HG03575 (cell line): ENCODE data around the gene NLRP6.

Source experiments
- ATAC-seq: cut with Tn5 transposase; IDR thresholded peaks from one replicate; pipeline ENCODE4 v1.9.1; 2021; ENCODE audit not compliant: unreplicated experiment, insufficient number of reproducible peaks, low FRiP score; ENCODE audit errors: extremely low read depth

Gene NLRP6

DNA sequence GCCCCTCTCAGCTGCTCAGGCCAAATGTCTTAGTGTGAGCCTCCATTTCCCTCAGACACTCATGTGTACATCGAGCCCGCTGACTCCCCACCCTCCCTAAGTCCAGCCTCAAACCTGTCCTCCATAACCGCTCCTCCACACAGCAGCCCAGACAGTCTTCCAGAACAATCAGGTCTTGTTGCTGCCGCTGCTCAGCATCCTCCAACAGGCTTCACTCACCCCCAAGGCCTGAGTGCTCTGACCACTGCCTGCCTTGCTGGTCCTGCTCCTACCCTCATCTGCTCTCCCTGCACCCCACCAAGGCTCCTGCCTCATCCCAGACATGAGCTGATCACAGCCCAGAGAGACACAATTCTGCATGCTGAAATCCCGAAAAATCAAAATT lies 24.3 kb upstream of the NLRP6 start:
- no peak for ATAC-seq

DNA sequence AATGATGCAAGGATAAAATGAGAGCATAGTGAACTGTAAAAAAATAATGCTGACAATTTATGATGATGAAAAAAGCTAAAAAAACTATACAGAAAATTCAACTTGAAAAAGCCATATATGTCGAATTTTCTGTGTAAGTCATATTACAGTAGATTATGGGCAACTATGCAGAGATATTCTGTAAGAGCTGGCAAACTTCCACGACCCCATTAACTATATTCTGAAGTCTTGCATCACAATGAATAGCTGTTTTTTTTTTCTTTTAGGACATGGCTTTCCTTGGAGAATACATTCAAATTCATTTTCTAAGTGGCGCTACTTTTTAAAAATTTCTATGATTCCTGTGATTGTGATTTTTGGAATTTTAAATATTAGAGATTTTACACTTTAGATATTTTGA lies 23.0 kb upstream of the NLRP6 start:
- ATAC-seq, result no peak

DNA sequence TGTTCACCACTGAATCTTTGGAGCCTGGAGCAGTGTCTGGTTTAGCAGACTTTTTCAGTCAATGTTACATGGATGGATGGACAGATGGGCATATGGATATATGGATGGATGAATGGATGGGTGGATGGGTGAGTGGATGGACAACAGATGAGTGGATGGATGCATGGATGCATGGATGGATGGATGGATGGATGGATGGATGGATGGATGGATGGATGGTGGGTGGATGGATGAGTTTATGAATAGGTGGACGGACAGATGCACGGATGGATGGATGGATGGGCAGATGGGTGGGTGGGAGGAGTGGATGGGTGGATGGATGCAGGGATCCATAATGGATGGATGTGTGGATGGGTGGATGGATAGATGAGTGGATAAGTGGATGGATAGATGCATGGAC lies 22.4 kb upstream of the NLRP6 start:
- no peak for ATAC-seq

DNA sequence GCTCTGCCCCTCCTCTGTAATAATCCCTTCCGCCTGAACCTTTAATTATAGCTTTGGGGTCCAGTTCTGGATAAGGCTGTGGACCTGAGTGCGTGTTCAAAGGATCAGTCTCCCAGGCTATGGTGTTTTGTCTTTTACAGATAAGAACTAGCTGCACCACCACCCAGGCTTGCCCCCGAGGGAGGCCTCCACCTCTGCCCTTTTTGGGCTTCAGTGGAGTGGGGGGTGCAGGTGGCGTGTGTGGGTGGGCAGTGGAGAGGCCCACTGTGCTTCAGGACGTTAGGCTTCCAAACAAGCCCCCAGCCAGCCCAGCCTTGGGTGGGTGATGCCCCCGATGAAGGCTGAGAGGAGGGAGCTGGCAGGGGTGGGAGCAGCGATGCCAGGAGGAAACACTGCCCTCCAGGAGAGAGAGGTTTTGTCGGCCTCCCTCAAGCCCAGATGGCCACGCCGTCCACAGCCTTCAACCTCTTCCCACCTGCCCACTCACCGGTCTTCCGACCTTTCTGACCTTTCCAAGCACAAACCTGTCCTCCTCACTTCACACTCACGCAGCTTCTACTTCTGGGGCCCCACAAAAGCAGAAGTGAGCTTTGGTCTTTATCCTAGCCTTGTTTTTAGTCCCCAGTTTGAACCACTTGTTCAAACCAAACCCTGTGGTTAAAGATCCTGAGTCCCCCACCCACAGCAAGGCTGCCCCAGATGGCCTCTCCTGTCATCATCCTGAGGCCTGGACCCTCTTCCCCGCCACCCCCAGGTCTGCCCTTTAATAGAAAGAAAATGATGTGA lies 21.1 kb upstream of the NLRP6 start:
- no peak for ATAC-seq

DNA sequence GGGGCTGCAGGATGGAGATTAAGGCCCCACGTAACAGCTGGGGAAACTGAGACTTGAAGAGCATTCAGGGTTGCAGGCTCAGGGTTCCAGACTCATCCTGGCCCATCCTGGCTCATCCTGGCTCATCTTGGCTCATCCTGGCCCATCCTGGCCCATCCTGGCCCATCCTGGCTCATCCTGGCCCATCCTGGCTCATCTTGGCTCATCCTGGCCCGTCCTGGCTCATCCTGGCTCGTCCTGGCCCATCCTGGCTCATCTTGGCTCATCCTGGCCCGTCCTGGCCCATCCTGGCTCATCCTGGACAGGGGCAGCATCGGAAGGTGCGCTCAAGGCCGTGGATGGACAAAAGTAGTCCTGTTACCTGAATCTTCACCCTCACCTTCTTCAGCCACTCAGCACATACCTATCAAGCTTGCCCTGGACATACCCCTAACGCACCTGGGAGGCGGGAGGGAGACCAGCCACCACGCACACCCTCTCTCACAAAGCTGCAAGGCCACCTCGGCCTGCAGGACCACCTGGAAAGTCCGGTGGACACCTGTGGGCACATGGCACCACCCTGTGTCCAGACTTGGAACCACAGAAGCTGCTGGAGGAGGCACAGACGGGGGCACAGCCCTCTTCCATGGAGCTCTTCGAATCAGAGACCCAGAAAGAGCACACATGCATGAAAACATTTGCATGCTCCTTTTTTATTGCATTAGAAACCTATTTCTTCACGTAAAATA lies 20.3 kb upstream of the NLRP6 start:
- no peak for ATAC-seq

DNA sequence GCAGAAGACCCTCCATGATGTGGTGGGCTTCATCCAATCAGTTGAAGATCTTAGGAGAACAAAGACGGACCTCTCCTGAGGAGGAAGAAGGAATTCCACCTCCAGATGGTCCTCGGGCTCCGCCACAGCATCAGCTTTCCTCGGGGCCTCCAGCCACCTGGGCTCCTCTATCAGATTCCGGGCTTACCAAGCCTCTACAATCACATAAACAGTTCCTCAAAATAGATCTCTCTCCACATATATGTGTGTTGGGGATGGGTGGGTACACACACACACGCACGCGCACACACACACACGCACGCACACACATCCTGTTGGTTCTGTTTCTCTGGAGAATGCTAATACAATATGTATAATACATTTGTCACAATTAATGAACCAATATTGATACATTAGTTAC lies 18.8 kb upstream of the NLRP6 start:
- ATAC-seq, result no peak

DNA sequence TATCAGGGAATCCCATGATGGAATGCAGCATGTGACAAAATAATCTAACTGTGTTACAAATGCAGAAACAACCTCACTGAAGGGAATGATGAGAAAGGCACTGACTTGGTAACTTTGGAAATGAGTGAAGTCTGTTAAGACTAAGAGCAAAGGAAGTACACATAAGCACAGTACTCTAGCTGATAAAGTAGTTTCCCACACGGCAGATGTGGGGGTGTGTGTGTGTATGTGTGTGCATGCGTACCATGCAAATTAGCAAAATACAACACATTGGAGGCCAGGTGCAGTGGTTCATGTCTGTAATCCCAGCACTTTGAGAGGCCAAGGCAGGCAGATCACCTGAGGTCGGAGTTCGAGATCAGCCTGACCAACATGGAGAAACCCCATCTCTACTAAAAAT lies 16.6 kb upstream of the NLRP6 start:
- ATAC-seq, result no peak

DNA sequence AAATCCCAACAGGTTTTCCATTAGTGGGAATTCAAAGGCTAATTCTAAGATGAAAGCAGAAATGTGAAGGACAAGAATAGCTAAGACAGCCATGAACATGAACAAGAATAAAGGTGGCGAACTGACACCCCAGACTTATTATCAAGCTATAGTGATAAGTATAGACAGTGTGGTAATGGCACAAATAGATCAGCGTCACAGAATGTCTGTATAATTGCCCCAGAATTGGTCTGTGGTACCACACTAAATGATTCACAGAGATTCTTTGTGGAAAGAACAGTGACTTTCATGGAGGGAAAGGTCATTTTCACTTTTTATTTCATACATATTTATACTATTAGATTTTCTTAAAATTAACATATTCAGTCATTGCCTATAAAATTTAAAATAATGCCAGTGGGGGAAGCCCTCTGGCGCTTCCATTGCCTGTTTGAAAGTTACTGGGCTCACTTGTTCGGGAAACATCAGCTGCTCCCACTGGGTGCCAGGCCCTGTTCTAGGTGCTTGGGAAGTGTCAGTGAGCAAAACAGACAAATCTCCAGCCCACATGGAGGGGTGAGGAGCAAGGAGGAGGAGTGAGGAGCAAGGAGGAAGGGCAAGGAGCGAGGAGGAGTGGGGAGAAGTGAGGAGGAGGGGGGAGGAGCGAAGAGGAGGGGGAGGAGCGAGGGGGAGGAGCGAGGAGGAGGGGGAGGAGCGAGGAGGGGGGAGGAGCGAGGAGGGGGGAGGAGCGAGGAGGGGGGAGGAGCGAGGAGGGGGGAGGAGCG lies 11.3 kb upstream of the NLRP6 start:
- ATAC-seq, result no peak

DNA sequence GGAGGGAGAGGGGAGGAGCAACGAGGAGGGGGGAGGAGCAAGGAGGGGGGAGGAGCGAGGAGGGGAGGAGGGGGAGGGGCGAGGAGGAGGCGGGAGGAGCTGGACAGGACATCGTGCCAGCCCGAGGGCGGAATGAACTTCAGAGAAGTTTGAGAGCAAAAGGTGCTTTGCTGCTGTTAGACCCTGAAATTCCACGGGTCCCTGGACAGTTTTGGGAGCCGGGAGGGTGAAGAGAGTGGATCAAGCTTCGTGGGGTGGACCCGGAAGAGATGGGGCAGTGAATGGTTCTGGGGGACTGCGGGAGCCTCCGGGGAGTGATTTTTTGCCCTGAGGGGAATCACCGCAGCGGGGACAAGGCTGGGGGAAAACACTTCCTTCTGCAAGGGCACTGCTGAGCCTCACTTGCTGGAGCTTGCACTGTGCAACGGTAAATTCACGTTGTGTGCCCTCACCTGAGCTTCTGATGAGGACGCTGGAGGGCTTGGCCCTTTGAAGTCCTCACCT lies 10.7 kb upstream of the NLRP6 start:
- ATAC-seq, result no peak

DNA sequence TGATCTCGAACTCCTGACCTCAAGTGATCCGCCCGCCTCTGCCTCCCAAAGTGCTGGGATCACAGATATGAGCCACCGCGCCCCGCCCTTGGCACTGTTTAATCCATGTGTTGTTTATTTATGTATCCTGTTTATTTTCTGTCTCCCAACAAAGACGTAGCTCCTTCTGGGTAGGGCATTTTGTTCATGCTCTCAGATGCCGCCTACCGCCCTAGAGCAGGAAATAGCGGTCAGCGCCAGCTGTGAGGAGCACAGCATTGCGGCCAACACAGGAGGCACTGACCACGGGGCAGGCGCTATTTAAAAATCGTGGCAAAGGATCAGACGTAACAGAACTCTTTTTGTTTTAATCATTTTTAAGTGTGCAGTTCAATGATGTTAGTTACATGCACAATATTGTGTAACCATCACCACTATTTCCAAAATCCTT lies 9.5 kb upstream of the NLRP6 start:
- ATAC-seq, result peak; percentile 20

DNA sequence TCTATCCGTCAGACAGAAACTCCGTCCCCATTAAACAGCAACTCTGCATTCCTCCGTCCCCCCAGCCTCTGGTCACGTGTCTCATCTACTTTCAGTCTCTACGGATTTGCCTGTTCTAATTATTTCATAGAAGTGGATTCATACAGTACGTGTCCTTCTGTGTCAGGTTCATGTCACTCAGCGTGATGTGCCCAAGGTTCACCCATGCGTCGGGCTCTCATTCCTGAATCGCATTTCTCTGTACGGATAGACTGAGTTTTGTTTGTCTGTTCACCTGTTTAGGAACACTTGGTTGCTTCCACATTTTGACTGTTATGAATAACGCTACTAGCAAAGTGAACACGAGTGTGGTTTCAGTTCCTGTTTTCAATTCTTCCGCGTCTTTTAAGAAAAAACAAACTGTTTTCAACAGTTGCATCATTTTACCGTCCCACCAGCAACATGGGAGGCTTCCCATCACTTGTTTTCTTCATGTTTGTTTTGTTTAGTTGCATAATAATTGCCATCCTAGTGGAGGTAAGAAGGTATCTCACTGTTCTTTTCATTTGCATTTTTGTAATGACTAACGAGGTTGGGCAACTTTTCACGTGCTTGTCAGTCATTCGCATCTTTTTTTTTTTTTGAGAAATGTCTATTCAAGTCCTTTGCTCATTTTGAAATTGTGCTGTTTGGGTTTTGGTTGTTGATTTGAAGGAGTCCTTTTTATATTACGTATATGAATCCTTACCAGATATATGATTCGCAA lies 8.9 kb upstream of the NLRP6 start:
- ATAC-seq, result peak; percentile 48

DNA sequence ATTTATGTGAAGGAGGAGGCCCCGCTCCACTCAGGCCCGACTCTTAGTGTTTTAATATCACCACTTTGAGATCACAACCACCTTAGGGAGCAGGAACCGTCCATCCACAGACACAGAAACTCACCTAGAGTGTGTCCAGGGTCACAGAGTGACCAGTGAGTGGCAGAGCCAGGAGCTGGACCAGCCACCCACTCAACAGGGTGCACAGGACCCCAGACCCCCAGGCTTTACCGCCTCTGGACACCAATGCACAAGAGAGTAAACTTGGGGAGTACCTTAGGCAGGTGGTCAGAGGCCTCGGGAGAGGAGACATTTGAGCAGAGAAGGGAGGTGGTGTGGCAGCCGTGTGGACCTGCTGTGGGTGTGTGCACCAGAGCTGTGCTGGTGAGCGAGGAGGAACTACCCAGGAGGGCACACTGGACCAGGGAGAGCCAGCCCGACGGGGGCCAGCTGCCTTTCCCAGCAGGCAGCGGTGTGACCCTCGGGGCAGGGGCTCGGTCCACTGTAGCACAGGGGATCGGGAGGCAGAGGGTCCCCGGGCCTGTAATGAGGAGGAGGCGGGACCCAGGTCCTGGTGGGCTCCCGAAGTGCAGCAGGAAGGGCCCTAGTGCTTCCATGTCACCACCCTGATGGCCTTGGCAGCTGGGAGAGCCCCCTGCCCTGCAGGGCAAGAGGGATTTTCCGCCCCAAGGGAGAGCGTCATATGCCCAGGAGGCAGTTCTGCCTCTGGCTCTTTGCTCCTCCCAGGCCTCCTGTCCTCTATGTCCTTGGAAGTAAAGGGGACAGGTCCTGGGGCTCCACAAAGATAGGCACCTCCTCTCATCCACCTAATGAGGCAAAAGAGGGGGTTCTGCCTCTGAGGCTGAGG lies 7.5 kb upstream of the NLRP6 start:
- no peak for ATAC-seq

DNA sequence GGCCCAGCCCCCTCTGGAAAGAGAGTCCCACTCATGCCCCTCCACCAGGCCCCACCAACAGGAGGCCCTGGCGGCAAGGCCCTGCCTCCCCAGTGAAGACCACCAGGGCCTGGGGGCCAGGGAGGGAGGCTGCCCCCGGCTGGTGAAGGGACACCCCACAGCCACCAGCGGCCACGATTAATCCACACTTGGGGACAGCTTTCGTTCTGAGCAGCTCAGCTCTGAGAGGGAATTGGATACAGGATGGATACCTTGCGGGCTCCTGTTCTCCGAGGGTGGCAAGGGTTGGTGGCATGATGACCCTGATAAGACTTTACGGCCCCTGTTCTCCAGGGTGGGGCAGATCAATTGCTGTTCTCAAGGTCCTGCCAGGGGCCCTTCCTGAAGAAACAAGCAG lies 6.9 kb upstream of the NLRP6 start:
- no peak for ATAC-seq

DNA sequence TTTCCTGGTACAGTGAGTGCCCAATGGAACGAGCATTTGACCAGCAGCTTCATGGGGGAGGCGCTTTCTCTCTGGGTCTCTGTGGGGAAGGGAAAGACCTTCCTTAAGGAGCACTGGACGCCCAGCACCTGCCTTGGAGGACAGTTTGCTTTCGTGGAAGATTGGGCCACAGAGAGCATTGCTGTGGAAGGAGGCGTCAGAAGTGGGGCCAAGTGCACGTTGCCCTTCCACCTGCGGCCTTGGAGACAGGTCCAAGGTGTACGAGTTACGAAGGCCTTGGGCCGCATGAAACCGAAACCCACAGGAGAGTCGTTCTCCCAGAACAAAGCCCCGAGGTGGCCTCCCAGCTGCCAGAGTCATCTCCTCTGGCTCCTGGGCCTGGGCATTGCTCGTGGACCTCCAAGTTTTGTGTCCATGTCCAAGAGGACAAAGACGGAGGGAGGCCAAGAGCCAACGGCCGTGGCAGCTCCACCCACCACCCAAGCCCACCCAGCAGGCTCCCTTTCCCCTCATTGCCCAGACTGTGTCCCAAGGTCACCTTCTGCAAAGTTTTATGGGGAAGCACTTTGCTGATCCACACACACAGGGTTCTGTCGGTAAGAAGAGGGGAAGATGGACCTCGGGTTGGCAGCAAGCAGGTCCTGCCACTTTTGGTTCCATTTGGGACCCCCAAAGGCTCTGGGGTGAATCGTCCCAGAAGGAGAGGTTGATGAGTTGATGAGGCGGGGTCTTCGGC lies 5.8 kb upstream of the NLRP6 start:
- ATAC-seq, result no peak

DNA sequence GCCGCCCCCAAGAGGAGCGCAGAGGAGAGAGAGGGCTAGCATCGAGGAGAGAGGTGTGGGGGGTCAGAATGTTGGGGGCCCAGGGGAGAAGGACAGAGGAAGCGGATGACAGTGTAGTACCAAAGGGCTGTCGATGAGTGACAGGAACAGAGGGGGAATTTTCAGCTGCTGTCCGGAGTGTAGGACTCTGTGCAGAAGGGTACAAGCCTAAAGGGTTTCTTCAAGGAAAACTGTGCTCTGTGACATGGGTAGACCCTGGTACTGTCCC lies 5.3 kb upstream of the NLRP6 start:
- ATAC-seq, result no peak

DNA sequence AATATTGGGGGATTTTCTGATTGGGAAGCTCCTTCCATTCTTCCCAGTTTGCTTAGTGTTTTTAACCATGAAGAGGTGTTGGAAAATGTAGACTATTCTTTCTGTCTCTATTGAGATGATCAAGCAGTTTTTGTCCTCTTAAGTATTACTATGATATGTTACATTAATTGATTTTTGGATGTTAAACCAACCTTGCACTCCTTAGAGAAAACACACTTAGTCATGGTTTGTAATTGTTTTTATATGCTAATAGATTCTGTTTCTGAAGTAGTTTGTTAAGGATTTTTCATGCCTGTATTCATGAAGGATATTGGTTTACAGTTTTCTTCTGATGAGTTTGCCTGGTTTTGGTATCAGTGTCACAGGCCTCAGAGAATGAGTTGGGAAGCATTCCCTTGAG lies 2.0 kb upstream of the NLRP6 start:
- ATAC-seq, result no peak

DNA sequence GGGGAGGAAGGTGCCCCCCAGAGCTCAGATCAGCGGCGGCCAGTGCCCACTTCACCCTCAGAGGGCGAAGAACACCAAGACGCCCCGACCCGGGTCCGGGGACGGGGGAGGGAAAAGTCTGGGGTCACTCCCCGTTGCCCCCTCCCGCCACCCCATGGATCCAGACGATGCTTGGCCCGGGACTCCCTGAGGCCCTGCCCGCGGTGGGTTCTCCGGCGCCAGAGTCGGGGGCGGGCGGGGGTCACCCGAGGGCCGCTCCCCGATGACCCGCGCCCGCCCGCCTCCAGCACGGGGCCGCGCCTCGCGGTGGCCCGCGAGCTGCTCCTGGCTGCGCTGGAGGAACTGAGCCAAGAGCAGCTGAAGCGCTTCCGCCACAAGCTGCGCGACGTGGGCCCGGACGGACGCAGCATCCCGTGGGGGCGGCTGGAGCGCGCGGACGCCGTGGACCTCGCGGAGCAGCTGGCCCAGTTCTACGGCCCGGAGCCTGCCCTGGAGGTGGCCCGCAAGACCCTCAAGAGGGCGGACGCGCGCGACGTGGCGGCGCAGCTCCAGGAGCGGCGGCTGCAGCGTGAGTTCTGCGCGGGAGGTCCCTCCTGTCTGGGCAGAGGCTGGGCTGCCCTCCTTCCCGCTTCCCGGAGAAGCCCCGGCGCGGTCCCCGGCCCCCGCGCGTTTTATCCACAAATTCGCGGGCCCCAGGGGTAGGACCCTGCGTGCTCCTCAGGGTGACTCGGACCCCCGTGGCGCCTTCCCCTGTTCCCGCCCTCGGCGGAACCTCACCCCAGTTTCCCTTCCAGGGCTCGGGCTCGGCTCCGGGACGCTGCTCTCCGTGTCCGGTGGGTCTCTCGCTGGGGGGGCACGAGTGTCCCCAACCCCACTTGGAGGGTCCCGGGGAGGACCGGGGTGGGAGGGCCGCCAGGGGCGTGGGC lies 1.1 kb downstream of the NLRP6 start:
- no peak for ATAC-seq
